Stimulated activated CD8-positive, alpha-beta memory T cell treated with anti-CD3 and anti-CD28 coated beads, Interleukin-4, amount 100 ng/mL, for 1 hour (primary cell): ENCODE data around the gene MLLT10.

Source experiments
- DNase-seq, 2 donors: peaks; one replicate each; pipeline ENCODE4 v3.0.0-alpha.2; 2020; ENCODE audit warnings: low read depth in 2 of 2, low spot score in 1 of 2

MLLT10 gene

DNA sequence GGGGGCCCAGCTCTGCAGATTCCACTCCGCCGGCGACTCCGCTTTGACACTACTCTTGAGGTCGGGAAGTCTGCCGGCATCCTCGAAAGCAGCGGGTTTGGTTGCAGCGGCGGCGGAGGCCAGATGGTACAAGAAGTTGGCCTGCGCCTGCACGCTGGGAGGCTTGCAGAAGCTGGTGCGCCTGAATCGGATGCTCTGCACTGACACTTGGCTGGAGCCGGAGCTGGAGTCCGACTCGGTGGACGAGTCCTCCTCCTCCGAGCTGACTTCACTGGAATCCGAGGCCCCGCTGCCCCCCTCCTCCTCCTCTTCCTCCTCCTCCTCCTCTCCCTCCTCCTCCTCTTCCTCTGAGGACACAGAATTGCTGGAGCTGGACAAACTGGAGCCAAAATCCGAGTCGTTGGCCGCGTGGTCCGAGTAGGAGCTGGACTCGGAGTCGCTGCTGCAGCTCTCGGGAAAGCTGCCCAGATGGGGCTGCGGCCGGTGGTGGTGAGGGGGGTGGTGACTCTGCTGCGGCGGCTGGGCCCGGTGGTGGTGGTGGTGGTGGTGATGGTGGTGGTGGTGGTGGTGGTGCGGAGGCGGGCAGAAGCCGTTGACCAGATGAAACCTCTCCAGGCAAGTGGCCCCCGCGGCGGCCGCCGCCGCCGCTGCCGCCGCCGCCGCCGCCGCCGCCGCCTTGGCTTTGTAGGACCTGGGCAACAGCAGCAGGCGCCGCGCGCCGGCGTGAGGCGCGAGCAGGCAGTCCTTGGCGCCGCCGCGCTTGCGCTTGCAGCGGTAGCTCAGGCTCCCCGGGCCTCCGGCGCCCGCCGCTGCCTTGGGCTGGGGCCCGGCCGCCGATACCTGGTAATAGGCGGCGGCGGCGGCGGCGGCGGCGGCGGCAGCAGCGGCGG is 17.5 kb upstream of the MLLT10 start:
- no peak for DNase-seq

DNA sequence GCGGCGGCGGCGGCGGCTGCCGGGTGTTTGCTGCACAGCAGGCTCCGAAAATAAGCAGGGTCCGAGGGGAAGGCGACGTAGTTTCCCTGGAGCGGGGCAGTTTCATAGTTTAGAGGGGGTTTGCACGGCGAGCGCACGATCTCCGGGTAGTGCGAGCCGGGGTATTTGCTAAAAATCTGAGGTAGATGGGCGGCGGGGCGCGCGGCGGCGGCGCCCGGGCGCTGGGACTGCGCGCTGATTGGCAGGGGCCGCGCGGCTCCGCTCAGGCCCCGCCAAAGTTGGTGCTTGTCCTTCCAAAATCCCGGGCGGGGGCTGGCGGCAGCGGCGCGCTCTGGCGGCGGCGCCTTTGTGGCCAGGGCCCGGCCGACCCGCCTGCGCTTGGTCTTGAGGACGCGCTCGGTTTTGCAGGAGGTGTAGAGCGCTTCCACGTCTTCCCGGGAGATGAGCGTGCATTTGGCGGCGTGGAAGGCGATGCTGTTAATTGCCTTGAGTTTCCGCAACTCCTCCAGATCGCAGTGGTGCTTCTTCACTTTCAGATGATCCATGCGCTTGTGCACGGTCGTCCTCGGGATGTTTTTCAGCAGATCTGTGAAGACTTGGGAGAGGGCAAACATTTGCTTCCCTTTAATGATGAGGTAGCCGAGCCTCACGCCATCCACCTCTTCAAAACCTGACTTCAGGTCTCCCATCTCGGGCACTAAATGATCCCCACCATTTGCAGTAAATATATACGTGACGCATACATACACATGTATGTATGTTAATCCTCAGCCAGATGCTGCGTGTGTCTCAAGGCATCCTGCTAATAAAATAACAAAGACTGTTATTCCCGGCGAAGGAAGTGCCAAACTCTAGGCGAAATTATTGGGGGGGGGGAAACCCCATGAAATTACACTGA is 16.6 kb upstream of the MLLT10 start:
- no peak for DNase-seq

DNA sequence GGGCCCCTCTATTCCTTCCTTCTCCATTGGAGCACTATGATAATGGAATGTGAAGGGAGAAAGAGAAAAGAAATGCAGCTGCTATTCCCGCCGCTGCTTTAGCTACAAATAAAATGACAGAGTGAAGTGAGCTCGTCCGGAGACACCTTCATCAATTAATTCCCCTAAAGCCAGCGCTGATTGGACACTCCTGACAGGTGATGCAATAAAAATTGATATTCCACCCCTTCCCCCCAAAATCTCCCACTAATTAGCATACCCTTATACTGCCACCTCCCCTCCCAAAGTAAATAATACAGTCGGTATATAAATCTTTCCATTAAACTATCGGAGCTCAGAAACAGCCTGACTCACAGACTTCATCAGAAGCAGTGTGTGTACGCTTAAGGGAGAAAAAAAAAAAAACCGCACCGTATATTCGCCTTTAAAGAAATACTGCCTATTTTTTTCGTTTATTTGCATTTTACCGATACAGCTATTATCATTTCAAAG is 15.8 kb upstream of the MLLT10 start:
- no peak for DNase-seq

DNA sequence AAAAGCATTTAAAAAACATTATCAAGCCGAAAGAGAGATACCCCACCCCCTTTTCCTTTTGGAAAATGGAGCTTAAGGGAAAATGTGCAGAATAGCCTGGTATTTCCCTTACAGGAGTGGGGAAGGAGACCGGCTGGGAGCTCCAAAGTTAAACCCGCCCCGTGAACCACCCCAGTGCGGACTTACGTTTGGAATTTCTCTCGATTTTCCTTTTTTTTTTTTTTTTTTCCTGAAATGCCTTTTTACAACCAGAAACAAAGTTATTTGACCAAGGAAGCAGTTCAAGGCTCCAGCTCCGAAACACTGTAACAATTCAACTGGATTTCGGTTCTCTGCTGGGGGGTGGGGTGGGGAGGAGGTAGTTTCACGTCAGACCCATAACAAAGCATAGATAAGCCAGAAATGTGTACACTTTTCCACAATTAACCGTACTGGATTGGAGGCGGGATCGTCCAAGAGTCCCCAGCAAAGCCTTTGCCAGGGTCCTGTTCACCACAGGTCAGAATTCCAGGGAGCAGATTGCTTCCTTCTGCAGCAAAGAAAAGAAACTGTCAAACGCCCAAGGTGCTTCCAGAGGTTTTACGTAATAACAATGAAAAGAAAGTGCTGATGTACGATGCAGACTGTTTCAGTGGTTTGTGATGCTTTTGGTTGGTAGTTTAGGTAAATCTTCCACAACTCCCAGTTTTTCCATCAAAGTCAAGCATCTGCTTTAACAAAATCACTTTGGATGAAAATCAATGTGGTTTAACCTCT is 15.2 kb upstream of the MLLT10 start:
- DNase-seq, result no peak

DNA sequence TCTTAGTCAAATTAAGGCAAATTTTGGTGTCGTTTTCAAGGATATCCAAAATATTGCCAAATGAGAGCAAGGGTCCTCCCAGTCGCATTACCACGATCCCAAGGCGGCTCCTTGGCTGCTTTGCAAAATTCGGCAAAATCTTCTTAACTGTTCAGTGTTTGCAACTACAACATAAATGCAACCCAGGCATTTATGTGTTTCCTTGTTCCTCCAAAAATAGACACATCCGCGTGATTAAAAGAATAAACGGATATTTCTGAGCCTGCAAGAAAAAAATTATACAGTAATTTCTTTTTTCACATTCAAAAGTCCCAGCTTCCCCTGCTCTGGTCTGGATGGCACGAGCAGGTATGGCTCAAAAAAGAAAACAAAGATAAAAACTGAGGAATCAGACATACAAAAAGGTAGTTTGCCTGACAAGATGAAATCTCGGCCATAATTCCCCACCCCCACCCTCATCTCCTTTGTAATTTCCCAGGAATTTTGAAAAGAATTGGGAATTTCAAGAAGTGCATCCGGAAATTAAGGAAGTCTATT is 14.6 kb upstream of the MLLT10 start:
- DNase-seq, result no peak

DNA sequence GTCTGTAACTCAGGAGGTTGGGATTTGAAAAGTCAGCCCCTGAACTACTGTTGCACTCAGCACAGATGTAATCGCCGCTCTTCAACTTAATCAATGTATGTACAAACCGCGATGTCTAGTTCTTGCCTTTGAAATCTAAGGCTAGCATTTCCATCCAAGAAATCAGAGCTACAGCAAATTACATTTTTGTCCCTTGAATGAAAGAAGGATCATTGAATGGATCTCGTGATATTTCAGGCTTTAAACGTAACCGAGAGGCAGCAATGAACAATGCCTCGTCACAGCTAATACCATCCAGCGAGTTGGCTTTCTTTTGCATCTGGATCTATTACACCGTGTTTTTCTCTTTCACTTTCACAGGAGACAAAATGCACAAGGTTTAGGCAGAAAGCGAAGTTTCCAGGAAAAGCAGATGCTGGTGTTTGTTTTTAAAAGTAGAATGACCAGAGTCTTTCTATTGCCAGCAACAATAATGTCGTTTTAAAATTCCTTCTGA is 14.0 kb upstream of the MLLT10 start:
- DNase-seq, result no peak

DNA sequence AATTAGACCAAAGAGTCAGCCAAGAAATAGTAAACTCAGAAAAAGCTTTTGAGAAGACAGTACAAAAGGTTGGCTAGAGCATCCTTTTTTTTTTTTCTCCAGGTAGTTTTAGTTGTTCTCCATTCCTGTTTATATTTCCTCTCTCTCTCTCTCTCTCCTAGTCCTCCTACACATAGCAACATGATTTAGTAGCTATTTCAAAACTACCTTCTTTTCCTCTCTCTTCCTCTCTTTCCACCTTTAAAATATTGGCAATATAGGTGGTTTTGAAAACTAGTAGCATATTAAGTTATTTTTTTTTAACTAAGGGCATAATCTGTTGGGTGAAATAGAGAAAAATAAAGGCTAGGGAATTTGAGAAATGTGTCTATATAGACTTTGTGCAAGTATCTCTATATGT is 13.5 kb upstream of the MLLT10 start:
- DNase-seq, result no peak

DNA sequence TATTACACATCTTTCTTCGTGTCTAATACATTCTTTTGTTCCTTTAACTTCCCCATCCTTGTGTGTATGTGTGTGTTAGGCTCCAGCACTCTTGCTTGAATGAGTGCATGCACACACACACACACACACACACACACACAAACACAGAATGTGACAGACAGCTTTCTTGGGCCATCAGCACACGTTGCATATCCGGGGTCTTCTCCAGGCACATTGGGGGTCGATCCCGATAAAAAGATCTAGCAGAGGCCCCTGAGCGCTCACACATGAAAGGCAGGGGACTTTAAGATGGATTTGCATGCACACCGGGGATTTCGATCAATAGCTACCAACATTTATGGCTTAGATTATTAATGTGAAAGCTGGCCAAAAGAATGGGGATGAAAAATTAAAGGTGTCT is 13.1 kb upstream of the MLLT10 start:
- no peak for DNase-seq

DNA sequence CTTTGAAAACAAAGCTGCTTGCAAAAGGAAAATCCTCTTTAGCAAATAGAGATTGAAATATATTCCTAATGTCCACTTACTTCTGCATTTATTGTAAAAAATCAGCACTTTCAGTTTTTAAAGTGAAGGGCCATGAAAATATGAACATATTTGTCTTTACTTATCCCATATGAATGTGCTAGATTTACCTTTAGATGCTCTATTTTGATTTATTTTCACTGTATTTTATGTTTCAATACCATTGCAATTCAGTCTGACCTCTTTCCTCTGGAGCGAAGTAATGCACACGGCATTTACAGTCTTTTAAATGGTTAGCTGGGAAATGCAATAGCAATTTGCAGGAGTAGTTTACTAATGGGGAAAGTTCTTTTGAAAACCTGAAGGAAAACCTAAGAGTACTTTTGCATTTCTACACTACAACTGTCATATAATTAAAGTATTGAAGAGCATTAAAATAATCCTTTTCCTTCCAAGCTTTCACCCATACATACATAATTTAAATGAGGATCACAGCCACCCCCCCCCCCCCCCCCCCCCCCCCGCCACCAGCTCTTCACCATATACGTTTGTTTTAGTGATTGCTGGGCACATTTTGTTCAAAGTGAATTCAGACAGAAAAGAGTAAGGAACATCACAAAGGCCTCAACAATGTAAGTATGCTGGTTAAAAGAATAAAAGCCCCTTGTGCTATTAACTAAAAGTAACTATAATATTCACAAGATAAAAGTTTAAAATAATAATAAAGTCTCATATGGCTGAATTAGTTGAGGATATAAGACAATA is 12.1 kb upstream of the MLLT10 start:
- DNase-seq, result no peak

DNA sequence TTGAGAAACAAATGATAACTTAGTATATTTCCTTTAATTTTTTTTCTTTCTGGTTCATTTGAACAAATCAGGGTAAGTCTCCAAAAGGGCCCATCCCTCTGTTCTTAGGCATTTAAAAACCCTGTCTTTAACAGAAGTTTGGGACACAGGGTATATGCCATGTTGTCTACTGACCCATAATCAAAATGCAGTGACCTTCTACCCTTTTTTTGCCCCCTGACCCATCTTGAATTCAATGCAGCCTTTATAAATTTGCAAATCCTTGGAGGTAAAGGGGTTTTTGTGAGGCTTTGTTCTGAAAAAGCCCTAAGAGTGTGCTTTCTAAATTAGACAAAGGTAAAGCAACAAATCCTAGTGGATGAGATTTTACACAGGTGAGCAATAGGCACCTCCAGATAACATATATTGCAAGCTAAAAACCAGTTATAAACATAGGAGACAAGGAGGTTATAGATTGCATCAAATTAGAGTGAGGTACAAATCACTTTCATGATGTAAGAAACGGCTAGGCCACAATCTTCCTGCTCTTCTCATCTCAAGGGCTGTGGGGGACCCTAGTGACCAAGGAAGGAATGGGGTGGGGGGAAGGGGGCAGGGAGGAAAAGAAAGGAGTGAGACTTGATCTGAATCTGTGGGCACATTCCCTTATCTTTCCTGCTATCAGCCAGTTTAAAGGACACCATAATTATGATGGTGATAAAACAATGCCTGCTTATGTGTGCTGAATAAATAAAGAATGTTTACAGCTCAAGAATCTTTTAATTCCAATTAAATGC is 11.2 kb upstream of the MLLT10 start:
- DNase-seq, result no peak

DNA sequence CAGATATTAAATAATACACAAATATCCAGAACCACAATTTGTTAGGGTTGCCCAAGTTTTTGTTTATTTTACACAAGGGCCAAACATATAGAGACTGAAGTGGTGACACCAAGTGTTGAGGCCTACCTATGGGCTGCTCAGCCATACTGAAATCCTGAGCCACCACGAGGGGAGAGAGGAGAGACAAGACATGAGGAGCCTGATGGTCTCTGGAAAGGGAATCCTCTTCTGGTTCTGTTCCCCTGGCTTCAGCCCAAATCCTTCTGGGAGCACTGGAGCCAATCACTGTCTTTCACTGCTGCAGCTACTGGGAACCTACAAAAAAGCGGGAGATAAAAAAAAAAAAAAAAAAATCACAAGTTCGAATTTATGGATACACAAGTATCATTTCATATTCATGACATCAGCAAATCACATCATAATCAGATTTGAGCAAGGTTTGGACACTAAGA is 10.4 kb upstream of the MLLT10 start:
- no peak for DNase-seq

DNA sequence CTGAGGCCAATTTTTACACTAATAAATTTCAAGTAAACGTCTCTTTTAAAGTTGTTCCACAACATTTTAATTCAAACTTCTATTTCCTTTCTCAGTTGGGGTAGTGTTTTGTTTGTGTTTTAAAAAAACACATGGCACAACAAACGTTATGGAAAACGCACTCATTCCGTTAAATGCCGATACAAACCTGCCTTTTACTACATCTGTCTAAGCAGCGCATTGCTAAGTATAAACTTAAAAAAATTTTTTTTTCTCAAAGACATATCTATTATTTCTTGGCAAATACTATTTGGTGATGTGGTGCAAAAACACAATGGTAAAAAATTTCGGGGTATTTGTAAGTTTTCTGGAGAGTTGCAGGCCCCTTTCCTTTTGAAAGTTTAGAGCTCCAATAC is 9.9 kb upstream of the MLLT10 start:
- DNase-seq, result no peak

DNA sequence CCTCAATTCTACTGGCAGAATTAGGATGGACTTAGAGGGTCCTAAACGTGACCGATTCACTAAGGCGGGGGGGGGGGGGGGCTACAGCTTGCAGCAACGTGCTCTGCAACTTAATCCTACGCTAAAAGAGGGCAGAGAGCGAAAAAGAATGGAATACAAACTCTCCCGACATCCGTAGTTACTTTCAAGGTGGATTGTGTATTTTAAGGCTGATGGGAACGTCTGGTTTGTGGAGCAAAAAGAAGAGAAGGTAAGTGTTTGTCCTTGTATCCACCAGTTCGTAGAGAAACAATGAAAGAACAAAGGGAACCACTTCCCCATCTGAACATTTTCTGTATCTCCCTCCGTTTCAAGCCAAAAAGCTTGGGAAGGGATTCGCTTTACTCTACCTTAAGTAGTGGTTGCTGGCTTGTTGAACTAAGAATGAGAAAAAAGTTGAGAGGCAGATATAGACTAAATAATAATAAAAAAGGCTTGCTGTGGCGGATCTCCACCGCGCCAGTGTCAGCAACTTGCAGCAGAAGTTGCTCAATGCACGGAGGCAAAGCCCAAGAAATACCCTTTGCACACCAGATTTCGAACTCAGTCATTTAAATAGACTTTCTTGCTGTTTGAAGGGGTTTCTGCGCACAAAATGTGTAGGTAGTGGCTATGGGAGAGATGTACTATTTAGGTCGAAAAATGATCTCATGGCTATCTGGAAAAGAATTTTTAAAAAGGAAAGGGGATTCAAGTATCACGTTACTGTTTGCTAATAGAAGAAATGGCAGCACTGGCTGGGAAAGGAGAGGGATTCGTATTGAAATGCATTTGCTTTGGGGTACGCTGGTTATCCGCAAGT is 9.3 kb upstream of the MLLT10 start:
- no peak for DNase-seq

DNA sequence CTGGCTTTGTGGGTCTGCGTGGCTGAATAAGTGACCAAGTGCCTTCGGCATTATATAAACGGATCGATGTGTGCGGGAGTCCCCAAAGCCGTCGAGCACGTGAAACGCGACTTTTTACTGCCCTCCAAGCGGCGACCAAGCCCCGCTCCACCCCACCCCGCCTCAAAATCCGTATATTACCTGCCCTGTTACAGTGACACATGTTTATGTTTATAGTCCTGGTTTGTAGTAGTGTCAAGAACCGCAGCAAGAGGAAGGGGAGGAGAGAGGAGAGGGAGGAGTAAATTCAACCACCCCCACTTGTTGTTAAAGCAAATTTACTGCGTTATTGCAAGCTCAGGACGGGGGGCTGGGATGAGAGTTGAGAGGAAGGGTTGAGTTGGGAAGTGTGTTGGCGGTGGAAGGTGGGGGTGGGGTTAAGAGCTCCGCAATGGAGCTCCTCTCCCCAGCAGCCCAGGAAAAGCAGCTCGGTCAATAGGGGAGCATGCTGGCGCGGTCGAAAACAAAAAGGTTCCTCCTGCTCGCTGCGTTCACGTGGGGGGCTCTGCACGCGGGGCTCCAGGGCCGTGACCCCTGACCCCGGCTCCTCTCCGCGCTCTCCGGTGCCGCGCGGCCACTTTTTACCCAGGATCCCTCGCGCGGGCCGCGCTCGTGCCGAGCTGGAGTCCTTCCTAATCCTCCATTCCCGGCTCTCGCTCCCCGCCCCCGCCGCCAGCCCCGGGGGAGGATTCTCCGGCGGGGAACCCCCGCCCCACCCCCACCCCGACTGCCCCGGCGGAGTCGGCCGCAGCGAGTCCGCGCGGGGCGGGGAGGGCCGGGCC is 8.5 kb upstream of the MLLT10 start, which contains the start of gene SKIDA1:
Gene SKIDA1 (minus strand): TSS at position 316 of the 821 bp plus-strand sequence. CDS start 7,860 bp downstream, outside the sequence.
- DNase-seq, result no peak

DNA sequence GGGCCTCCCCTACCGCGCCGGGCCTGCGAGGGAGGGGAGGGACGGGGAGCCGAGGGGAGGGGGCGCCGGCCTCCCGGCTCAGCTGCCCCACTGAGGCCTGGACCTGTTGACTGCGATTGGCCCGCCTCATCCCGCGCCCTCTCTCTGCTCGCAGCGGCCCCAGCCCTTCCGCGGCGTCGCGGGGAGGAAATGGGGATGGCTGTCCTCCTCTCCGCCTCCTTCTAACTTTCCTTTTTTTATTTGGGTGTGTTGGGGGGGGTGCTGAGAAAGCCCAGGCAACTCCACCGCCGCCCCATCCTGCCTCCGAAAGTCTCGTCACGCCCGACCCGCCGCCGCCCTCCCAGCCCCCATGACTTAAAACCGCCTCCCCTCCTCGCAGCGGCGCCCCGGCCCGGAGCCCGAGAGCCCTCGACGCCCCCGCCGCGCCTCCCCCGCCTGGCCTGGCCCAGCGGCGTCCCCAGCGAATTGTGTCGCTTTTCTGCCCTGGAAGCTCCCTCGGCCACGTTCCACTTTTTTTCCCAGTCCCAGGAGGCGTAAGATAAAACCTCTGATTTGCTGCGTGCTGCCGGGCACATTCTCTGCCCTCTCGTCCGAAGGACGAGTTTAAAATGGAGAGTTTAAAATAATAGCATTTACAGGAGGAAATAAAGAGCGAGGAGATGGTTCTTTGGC is 7.7 kb upstream of the MLLT10 start:
- no peak for DNase-seq

DNA sequence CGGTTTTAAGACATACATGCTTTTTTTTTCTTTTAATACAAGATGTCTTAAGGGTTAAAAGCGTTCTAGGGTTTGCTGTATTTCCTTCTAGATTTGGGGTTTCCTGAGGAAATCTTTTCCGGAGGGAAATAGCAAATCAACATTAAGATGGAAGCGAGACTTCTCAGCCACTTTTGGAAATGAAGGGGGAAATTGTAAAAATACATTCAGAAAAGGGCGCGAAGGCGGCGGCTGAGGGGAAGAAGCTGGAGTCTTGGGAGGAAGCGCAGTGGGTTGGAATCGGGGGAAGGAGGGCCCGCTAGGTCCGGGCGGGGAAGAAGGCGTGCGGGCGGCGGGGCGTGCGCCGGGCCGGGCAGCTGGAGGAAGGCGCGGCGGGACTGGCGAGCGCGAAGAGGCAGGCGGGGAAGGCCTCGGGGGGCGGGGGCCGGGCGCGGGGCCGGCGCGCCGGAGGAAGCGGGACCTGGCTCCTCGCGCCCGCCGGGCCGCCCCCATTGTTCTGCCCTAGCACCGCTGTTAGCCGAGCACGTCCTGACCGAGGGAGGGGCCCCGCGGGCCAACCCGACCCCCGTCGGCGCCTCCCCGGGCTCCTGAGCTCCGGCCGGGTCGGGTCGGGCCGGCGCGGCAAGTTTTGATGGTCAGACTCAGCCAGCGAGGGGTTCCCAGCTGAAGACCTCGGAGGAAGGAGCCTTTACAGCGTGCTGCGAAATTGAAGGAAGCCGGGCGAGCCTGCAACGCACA is 7.0 kb upstream of the MLLT10 start:
- no peak for DNase-seq
